Heart left ventricle (tissue), 13 donors: ENCODE measurements around the gene SLC17A5.

Experiments used
- POLR2A ChIP-seq, 2 donors: fragments of 450-650 bp; IDR thresholded peaks; one replicate each; pipeline ENCODE4 v1.6.1; 2017; ENCODE audit warnings: antibody characterized with exemption in 2 of 2, mild to moderate bottlenecking in 2 of 2, moderate library complexity in 2 of 2
- TF ChIP-seq, protein P1 (sequence below), 12 donors: fragments of 200-600 bp; sonication (generic) in 4 of 12; IDR thresholded peaks; one replicate each; pipeline versions ENCODE4 v1.5.0 to v1.8.0; 2018 to 2022; ENCODE audit warnings: antibody characterized with exemption in 12 of 12, mild to moderate bottlenecking in 5 of 12
- donor health status: ischemic (EF 13 %, LVEDD 7.1; RV severe dilation, severe dysfunction).
- donor health status: DM: no; HTN: yes; CAD: no.
- donor health status: DM: no; HTN: no; CAD: no.
- donor health status: ischemic (EF 25% LVEDD 6.9; RV normal size, moderate dysfunction).
- donor health status: ischemic (EF 25% LVEDD 5.7; RV mildly dilated, moderate dysfunction).
- donor health status: ischemic (EF 35%, LVEDD 5.7; RV mildly dilated, moderate dysfunction).
- donor health status: nonischemic (EF 11% LVEDD 7.7; RV severe dilation, severe dysfunction).
- donor health status: DM: yes; HTN: yes; CAD: no.
- donor health status: PGD.
- donor health status: ischemic (EF 29% LVEDD 5.4; RV normal size, mild dysfunction).
- donor health status: nonischemic (EF 23%, LVEDD 6.1; RV moderate dilation, normal function).

DNA sequence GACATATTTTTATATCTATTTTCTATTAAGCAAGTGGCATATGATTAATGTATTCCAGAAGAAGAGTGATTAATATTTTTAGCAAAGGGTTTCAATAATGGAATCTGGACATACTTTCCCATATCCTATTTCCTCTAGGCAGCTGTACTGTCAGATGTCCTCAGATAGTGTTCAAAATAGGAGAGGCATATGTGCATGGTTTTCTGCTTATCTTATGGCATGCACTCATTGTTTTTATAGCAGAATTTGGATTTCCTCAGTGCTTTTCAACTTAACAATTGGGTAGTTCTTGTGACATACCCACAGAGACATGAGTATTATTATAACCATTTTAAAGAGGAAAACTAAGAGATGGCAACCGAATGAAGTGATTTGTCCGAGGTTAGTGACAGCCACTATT is 12.6 kb upstream of the SLC17A5 start:
- TF ChIP-seq, protein P1, sequence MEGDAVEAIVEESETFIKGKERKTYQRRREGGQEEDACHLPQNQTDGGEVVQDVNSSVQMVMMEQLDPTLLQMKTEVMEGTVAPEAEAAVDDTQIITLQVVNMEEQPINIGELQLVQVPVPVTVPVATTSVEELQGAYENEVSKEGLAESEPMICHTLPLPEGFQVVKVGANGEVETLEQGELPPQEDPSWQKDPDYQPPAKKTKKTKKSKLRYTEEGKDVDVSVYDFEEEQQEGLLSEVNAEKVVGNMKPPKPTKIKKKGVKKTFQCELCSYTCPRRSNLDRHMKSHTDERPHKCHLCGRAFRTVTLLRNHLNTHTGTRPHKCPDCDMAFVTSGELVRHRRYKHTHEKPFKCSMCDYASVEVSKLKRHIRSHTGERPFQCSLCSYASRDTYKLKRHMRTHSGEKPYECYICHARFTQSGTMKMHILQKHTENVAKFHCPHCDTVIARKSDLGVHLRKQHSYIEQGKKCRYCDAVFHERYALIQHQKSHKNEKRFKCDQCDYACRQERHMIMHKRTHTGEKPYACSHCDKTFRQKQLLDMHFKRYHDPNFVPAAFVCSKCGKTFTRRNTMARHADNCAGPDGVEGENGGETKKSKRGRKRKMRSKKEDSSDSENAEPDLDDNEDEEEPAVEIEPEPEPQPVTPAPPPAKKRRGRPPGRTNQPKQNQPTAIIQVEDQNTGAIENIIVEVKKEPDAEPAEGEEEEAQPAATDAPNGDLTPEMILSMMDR (IDR thresholded peaks at IDR 0.05) = no peak
- TF ChIP-seq POLR2A (IDR thresholded peaks at IDR 0.05) = no peak
